SK-N-SH (cell line): ENCODE data around the gene TFRC.

ENCODE experiments used
- CTCF ChIP-seq: fragments of 200-600 bp; sonication (generic); IDR thresholded peaks from 2 replicates; pipeline ENCODE4 v1.6.1; 2017; ENCODE audit warnings: antibody characterized with exemption, mild to moderate bottlenecking, moderate library complexity
- ELF1 ChIP-seq: IDR thresholded peaks from 2 replicates; pipeline ENCODE4 v1.4.0; 2012
- EP300 ChIP-seq, 2 experiments: IDR thresholded peaks; 2 replicates each; pipeline versions ENCODE4 v1.4.0 to v1.6.1; 2012; ENCODE audit warnings: borderline replicate concordance in 1 of 2, low read depth in 1 of 2, low read length in 1 of 2
- FOXM1 ChIP-seq: IDR thresholded peaks from 2 replicates; pipeline ENCODE4 v1.4.0; 2012; ENCODE audit warnings: low read depth, mild to moderate bottlenecking
- GABPA ChIP-seq: IDR thresholded peaks from 2 replicates; pipeline ENCODE4 v1.4.0; 2012; ENCODE audit warnings: low read depth, mild to moderate bottlenecking
- MAX ChIP-seq: IDR thresholded peaks from 2 replicates; pipeline ENCODE4 v1.4.0; 2012; ENCODE audit warnings: low read depth
- MEF2A ChIP-seq: IDR thresholded peaks from 2 replicates; pipeline ENCODE4 v1.4.0; 2012; ENCODE audit warnings: low read depth, borderline replicate concordance
- NFIC ChIP-seq: IDR thresholded peaks from 2 replicates; pipeline ENCODE4 v1.4.0; 2012; ENCODE audit warnings: borderline replicate concordance
- POLR2AphosphoS5 ChIP-seq: IDR thresholded peaks from 2 replicates; pipeline ENCODE4 v1.6.1; 2012; ENCODE audit warnings: low read depth, low read length
- REST ChIP-seq: IDR thresholded peaks from 2 replicates; pipeline ENCODE4 v1.6.1; 2012; ENCODE audit warnings: mild to moderate bottlenecking, low read depth, low read length, moderate library complexity
- SMC3 ChIP-seq: IDR thresholded peaks from 2 replicates; pipeline ENCODE4 v1.6.1; 2012; ENCODE audit warnings: low read depth, low read length, improper control_type of control experiment
- TAF1 ChIP-seq: IDR thresholded peaks from 2 replicates; pipeline ENCODE4 v1.6.1; 2012; ENCODE audit warnings: low read depth, mild to moderate bottlenecking, low read length, moderate library complexity, borderline replicate concordance
- TEAD4 ChIP-seq: IDR thresholded peaks from 2 replicates; pipeline ENCODE4 v1.4.0; 2012; ENCODE audit warnings: mild to moderate bottlenecking, borderline replicate concordance; ENCODE audit not compliant: insufficient read depth
- USF2 ChIP-seq: fragments of 150-350 bp; IDR thresholded peaks from 2 replicates; pipeline ENCODE4 v1.6.1; 2017; ENCODE audit warnings: antibody characterized with exemption, low read length, low read depth, borderline replicate concordance

- TF ChIP-seq CTCF (no peak), TEAD4 (no peak), TAF1 (no peak), GABPA (no peak), POLR2AphosphoS5 (no peak), REST (no peak), USF2 (no peak), SMC3 (no peak), EP300 (IDR thresholded peaks at IDR 0.05; ENCODE audit: borderline replicate concordance in 1 of 2, low read depth in 1 of 2, low read length in 1 of 2) (no peak), FOXM1 (no peak), NFIC (no peak), ELF1 (no peak), MEF2A (no peak), MAX (no peak)
These were observed 24.0 kb downstream of the TFRC start for GRCh38 chr3:196057760-196058331.
